Esophagus squamous epithelium (tissue), 5 donors: Measurements from ENCODE around the gene HUNK. TPM values are rescaled to one million over a fixed set of nuclear protein-coding genes. Genes with fewer than 3 reads are reported as not detected.

Experiments used
- DNase-seq: peaks from one replicate; lab custom pipeline; 2025; lab: John Stamatoyannopoulos, UW
- H3K27ac ChIP-seq, 4 donors: fragments of 200-600 bp; sonication (generic); one replicate each; pipeline ENCODE4 v1.5.1; 2016 to 2019; ENCODE audit warnings: mild to moderate bottlenecking in 1 of 4
- H3K27me3 ChIP-seq, 4 donors: fragments of 200-600 bp; sonication (generic); 1 replicate in 3 of 4; 2 replicates in 1 of 4; pipeline versions ENCODE4 v1.5.1 to v1.6.0; 2017 to 2021; ENCODE audit warnings: antibody characterized with exemption in 1 of 4
- H3K36me3 ChIP-seq, 3 donors: fragments of 200-600 bp; sonication (generic); one replicate each; pipeline ENCODE4 v1.5.1; 2016 to 2019
- H3K4me1 ChIP-seq, 3 donors: fragments of 200-600 bp; sonication (generic); one replicate each; pipeline ENCODE4 v1.5.1; 2017 to 2019
- H3K4me3 ChIP-seq, 4 donors: fragments of 200-600 bp; sonication (generic); 1 replicate in 3 of 4; 2 replicates in 1 of 4; pipeline ENCODE4 v1.5.1; 2016 to 2019; ENCODE audit warnings: mild to moderate bottlenecking in 2 of 4, moderate library complexity in 1 of 4
- H3K9me3 ChIP-seq, 3 donors: fragments of 200-600 bp; sonication (generic); one replicate each; pipeline ENCODE4 v1.5.1; 2016 to 2019
- POLR2A ChIP-seq, 4 donors: fragments of 450-650 bp; IDR thresholded peaks; one replicate each; pipeline ENCODE4 v1.6.1; 2017; ENCODE audit warnings: antibody characterized with exemption in 4 of 4, mild to moderate bottlenecking in 4 of 4, moderate library complexity in 3 of 4
- WGBS, 2 donors: methylation state at CpG; one replicate each; pipeline ENCODE4 v1.1.5; 2018; 5-methylcytosine and 5-hydroxymethylcytosine counted together
- intact Hi-C: fragments of 100-400 bp; cut with DNase I; formaldehyde crosslinking; loops from one replicate; pipeline ENCODE4 v1.15.0; 2022
- total RNA-seq, 4 donors: library from RNA; depleted of rRNA; stranded (reverse); fragments of >200 nt; gene quantifications; one replicate each; pipeline ENCODE4 v1.1.0, GENCODE V29; 2016
- TF ChIP-seq, protein P1 (sequence below), 6 experiments: fragments of 450-650 bp in 4 of 6; fragments of 200-600 bp in 2 of 6; sonication (generic) in 2 of 6; IDR thresholded peaks; one replicate each; pipeline ENCODE4 v1.5.1; 2016 to 2019; ENCODE audit warnings: antibody characterized with exemption in 6 of 6, mild to moderate bottlenecking in 4 of 6, moderate library complexity in 4 of 6
- donor health status: DM: yes; HTN: yes; CAD: no.

Gene HUNK
- total RNA-seq, 4 donors from 2014 or later = under 0.01 to 2.8 (median 0.42) TPM

GRCh38 chr21:31917108-31917507 lies 44.3 kb downstream of the HUNK start:
- no peak overlapping the region for H3K4me3 ChIP-seq
- no peaks in the 10 kb centered on the region for H3K27me3 ChIP-seq
- H3K4me1 ChIP-seq = no peaks in the 10 kb centered on the region
- 64 to 78% methylated on average over 7 of the region's 7 CpGs for WGBS, 2 donors
- H3K36me3 ChIP-seq = no peaks in the 10 kb centered on the region
- H3K27ac ChIP-seq = no peak overlapping the region
- TF ChIP-seq POLR2A (IDR thresholded peaks at IDR 0.05) = no peak
- TF ChIP-seq, protein P1, sequence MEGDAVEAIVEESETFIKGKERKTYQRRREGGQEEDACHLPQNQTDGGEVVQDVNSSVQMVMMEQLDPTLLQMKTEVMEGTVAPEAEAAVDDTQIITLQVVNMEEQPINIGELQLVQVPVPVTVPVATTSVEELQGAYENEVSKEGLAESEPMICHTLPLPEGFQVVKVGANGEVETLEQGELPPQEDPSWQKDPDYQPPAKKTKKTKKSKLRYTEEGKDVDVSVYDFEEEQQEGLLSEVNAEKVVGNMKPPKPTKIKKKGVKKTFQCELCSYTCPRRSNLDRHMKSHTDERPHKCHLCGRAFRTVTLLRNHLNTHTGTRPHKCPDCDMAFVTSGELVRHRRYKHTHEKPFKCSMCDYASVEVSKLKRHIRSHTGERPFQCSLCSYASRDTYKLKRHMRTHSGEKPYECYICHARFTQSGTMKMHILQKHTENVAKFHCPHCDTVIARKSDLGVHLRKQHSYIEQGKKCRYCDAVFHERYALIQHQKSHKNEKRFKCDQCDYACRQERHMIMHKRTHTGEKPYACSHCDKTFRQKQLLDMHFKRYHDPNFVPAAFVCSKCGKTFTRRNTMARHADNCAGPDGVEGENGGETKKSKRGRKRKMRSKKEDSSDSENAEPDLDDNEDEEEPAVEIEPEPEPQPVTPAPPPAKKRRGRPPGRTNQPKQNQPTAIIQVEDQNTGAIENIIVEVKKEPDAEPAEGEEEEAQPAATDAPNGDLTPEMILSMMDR (IDR thresholded peaks at IDR 0.05) = no peak
- intact Hi-C loops = no loop called here
- H3K9me3 ChIP-seq = no peaks in the 10 kb centered on the region
- DNase-seq = no peak

DNA sequence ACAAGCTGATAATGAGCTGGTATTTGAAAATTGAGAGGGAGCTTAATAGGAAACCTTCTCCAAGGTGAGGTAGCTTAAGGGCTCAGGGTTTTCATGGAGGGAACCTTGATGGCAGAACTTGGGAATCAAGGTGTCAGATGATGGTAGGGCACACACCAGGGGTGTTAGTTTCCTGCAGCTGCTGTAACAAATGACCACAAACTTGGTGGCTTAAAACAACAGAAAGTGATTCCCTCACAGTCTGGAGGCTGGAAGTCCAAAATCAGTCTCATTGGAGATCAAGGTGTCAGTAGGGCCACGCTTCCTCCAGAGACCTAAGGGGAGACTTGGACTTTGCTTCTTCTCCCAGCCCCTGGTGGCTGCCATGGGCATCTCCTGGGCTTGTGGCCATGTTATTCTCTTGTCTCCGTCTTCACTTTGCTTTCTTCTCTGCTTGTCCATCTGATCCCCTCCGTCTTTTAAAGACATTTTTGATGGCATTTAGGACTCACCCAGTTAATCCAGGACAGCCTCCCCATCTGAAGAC lies 45.5 kb downstream of the HUNK start:
- no peak overlapping the region for H3K4me3 ChIP-seq
- H3K4me1 ChIP-seq = no peaks in the 10 kb centered on the region
- WGBS, 2 donors = 72 to 94% methylated on average over 3 of the region's 3 CpGs
- H3K27ac ChIP-seq = no peak overlapping the region
- TF ChIP-seq, protein P1 (IDR thresholded peaks at IDR 0.05) = no peak
- no peak for TF ChIP-seq POLR2A (IDR thresholded peaks at IDR 0.05)
- no peaks in the 10 kb centered on the region for H3K9me3 ChIP-seq
- no peaks in the 10 kb centered on the region for H3K27me3 ChIP-seq
- no peaks in the 10 kb centered on the region for H3K36me3 ChIP-seq
- intact Hi-C loops = no loop called here
- DNase-seq = no peak

DNA sequence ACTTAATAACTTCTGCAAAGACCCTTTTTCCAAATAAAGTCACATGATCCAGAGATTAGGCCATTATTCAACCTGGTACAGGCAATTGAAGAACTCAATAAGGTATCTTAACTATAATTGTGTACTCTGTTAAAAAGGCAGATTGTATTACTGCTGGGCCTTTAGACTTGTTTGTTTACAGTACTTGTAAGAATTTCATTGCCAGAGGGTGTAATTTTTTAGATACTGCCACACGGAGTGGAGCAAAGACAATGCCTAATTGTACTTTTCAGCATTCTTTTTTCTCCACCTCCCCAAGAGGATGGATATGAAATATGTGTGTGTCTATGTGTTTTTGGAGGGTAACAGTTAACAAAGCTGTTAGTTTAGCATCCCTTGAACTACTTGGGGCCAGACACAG lies 47.5 kb downstream of the HUNK start:
- DNase-seq = no peak
- Histone ChIP-seq H3K27me3 (no peaks in the 10 kb centered on the region), H3K9me3 (no peaks in the 10 kb centered on the region), H3K36me3 (no peaks in the 10 kb centered on the region), H3K27ac (no peak overlapping the region), H3K4me3 (no peak overlapping the region), H3K4me1 (no peaks in the 10 kb centered on the region)
- TF ChIP-seq, protein P1 (IDR thresholded peaks at IDR 0.05) = no peak
- no peak for TF ChIP-seq POLR2A (IDR thresholded peaks at IDR 0.05)
- 65 to 67% methylated on average over 1 of the region's 1 CpG for WGBS, 2 donors
- intact Hi-C loops = no loop called here

DNA sequence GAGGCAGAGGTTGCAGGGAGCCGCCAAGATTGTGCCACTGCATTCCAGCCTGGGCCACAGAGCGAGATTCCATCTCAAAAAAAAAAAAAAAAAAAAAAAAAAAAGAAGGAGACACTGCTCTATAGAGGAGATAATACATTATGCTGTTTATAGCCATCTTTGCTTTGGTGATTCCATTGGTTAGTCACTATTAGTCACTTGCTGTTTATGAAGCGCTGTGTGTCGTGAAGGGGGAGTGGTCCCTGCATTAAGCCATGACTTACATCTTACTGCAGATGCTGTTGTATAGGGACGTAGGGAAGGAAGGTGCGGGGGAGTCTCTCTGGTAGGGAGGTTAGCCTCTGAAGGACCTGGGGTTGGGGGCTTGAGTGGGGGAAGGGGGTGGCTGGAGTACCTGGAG lies 48.3 kb downstream of the HUNK start:
- H3K36me3 ChIP-seq = no peaks in the 10 kb centered on the region
- H3K9me3 ChIP-seq = no peaks in the 10 kb centered on the region
- no peak overlapping the region for H3K4me3 ChIP-seq
- WGBS, 2 donors = 67 to 72% methylated on average over 6 of the region's 6 CpGs
- no peak for DNase-seq
- TF ChIP-seq, protein P1 (IDR thresholded peaks at IDR 0.05) = no peak
- TF ChIP-seq POLR2A (IDR thresholded peaks at IDR 0.05) = no peak
- H3K27me3 ChIP-seq = no peaks in the 10 kb centered on the region
- H3K4me1 ChIP-seq = no peaks in the 10 kb centered on the region
- intact Hi-C loops = no loop called here
- H3K27ac ChIP-seq = no peak overlapping the region

- WGBS, 2 donors = 90 to 91% methylated on average over 10 of the region's 10 CpGs
- DNase-seq = no peak
- no peaks in the 10 kb centered on the region for H3K36me3 ChIP-seq
- no peaks in the 10 kb centered on the region for H3K9me3 ChIP-seq
- H3K4me3 ChIP-seq = no peak overlapping the region
- no peaks in the 10 kb centered on the region for H3K4me1 ChIP-seq
- H3K27ac ChIP-seq = no peak overlapping the region
- TF ChIP-seq POLR2A (IDR thresholded peaks at IDR 0.05) = no peak
- TF ChIP-seq, protein P1 (IDR thresholded peaks at IDR 0.05) = no peak
- intact Hi-C loops = no loop called here
- no peaks in the 10 kb centered on the region for H3K27me3 ChIP-seq
Measured at GRCh38 chr21:31922881-31923280, 50.1 kb downstream of the HUNK start.
